ENCODE results near the gene STPG1.

Gene STPG1

DNA sequence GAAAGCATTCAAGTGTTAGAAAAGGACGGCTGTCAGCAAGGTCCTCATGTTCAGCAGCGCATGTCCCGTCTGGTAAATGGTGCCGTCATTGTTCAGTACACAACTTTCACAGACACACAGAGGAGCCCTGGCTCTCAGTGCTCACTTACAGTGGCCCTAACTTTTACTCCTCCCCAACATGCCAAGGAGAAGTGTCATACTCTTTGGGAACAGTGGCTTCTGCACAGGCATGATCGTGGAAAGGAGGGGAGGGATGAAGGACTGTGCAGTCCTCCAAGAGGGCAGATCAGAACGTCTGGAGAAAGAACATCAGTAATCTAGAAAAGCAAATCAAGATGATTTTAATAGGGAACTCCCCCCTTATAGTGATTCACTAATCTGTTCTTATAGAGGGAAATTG, 98.2 kb downstream of the STPG1 start:
- DNase-seq, result no peak

DNA sequence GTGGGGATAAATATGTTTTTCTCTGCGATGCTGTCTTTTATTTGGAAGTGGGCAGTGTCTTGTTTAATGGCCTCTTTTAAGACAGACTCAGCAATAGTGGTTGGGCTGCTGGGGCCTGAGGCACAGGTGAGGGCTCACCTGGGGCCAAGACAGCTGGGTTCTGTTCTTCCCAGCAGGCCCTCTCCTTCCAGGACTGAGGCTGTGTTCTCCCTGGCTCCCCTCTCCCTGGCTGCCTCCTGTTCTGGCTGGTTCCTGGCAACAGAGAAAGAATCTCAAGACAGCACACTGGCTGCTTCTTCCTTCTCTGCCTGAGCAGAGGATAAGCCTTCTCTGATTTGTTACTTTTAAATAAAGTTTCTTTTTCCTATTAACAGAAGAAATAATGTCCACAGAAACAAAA, 101.8 kb downstream of the STPG1 start:
- DNase-seq, result no peak

DNA sequence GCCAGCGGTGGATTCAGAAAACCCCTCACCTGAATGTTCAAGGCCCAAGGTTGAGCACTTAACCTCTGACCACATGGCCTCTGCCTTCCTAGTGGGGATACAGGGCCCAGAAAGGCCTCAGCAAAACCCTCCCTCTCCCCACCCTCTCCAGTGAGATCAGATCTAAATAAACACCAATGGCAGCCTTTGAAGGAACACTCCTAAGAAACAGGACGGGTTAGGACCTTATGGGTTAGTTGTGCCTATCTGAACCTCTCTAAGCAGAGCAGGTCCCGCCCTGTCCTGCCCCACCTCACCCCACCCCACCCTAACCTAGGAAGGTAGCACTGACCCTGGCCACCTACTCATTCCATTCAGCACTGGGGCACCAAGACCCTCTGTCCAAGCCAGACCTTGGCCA, 102.3 kb downstream of the STPG1 start:
- DNase-seq, result no peak

DNA sequence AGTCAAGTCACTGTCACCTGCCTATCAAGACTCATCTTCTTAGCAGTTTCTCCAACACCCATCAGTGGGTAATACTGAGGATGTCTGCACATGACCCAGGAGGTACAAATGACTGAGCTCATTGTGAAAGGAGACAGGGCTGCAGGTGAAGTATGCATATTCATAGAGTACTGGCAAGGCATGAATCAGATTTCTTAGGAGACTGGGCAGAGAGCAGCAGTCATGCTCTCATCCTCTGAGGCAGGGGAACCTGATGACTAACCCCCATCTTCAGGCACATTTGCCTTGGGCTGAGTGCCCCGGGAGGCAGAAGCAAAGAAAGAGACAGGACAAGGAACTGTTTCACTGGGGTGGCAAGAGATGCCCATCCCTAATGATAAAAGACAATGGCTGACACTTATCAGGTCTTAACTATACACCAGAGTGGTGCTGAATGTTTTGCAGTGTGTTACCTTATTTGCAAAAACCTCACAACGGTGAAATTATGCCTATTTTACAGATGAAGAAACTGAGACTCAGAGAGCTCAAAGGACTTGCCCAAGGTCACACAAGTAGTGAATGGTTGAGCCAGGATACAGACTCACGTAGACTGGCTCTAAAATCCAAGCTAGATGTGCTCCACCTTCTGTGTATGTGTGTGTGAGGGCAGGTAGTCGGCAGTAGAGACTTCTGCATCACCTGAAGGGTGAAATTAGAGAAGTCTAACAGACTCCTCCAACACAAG, 103.7 kb downstream of the STPG1 start:
- no peak for DNase-seq

DNA sequence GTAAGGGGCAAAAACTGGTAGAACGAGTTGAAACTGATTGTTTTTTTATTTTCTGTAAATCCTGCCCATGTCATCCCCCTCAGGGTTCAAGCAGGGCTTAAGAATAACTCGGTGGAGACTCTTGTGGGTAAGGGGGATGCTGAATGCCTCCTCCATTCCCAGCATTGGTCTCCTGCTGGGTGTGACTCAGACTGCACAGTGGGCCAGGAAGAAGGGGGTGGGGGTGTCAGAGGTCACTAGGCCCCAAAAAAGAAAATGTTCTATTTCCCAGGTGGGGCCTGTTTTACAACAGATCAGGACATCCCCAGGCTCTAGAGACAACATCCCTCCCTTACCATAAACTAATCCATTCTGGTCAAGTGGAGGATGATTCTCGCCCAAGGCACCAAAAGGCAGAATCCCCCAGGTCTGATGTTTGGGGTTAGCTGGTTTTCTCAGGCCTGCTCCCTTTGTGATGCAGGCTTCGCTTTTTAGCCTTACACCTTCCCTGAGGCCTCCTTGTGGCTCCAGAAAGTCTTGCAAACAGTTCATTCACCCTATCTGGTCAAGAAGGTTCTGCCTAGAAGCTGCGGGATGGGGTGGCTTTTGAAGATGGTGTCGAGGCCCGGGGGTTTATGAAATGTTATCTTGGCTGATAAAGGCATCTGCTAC, 105.1 kb downstream of the STPG1 start:
- peak; percentile 36 for DNase-seq
